SK-N-SH (cell line): Measurements from ENCODE around the gene SOWAHA. TPM values are rescaled to one million over a fixed set of nuclear protein-coding genes. Genes with fewer than 3 reads are reported as not detected.

Source experiments
- CTCF ChIA-PET: fragments of 300-600, 350-600 bp; formaldehyde crosslinking; extraction: SDS; loops from one replicate; lab custom pipeline; 2021; lab: Yijun Ruan, JAX
- POLR2A ChIA-PET: fragments of 350-600 bp; sonication (Branson Sonifier 250); formaldehyde crosslinking; extraction: SDS; loops from one replicate; lab custom pipeline; 2020; ENCODE audit warnings: antibody characterized with exemption, inconsistent platforms; lab: Yijun Ruan, JAX
- DNase-seq: peaks from one replicate; pipeline ENCODE4 v3.0.0; 2012
- H2AFZ ChIP-seq: fragments of 200-600 bp; sonication (generic); 2 replicates; pipeline ENCODE4 v1.8.1; 2016; ENCODE audit warnings: antibody characterized with exemption, mild to moderate bottlenecking, low read depth
- H3F3A ChIP-seq: fragments of 200-600 bp; sonication (generic); replicated peaks from 2 replicates; pipeline ENCODE3; 2016; ENCODE audit warnings: antibody characterized with exemption, mild to moderate bottlenecking; ENCODE audit not compliant: insufficient read depth
- H3K27ac ChIP-seq, 2 experiments: fragments of 200-500 bp in 1 of 2; fragments of 200-600 bp in 1 of 2; sonication (Bioruptor generic) in 1 of 2; sonication (generic), shearing (Covaris generic) in 1 of 2; 2 replicates each; pipeline versions ENCODE4 v1.5.1 to v1.6.1; 2014 to 2016; ENCODE audit warnings: low read depth in 2 of 2, inconsistent platforms in 1 of 2, low read length in 1 of 2, mild to moderate bottlenecking in 1 of 2, mixed read lengths in 1 of 2
- H3K27me3 ChIP-seq: fragments of 200-600 bp; sonication (generic), shearing (Covaris generic); 2 replicates; pipeline ENCODE4 v1.6.1; 2016; ENCODE audit warnings: mixed run types; ENCODE audit not compliant: insufficient read depth
- H3K36me3 ChIP-seq, 2 experiments: fragments of 200-500 bp in 1 of 2; fragments of 200-600 bp in 1 of 2; sonication (Bioruptor generic) in 1 of 2; sonication (generic) in 1 of 2; replicated peaks in 1 of 2; 2 replicates each; pipeline versions ENCODE3 to v1.5.1; 2014 to 2016; ENCODE audit warnings: low read length in 1 of 2, mild to moderate bottlenecking in 1 of 2; ENCODE audit not compliant: insufficient read depth in 2 of 2, control insufficient read depth in 1 of 2
- H3K4me1 ChIP-seq, 2 experiments: fragments of 200-500 bp in 1 of 2; fragments of 200-600 bp in 1 of 2; sonication (Bioruptor generic) in 1 of 2; sonication (generic), shearing (Covaris generic) in 1 of 2; 2 replicates each; pipeline versions ENCODE4 v1.5.1 to v1.6.1; 2014 to 2016; ENCODE audit warnings: low read depth in 1 of 2, low read length in 1 of 2, mixed run types in 1 of 2; ENCODE audit not compliant: insufficient read depth in 2 of 2, control insufficient read depth in 1 of 2
- H3K4me2 ChIP-seq: fragments of 200-600 bp; sonication (generic), shearing (Covaris generic); 2 replicates; pipeline ENCODE4 v1.6.1; 2017; ENCODE audit warnings: mixed run types
- H3K4me3 ChIP-seq, 2 experiments: fragments of 200-500 bp in 1 of 2; fragments of 200-600 bp in 1 of 2; sonication (Bioruptor generic) in 1 of 2; sonication (generic), shearing (Covaris generic) in 1 of 2; 2 replicates each; pipeline versions ENCODE4 v1.5.1 to v1.8.1; 2014 to 2016; ENCODE audit warnings: low read depth in 2 of 2, inconsistent platforms in 1 of 2, low read length in 1 of 2, mild to moderate bottlenecking in 1 of 2, mixed read lengths in 1 of 2, moderate library complexity in 1 of 2
- H3K79me2 ChIP-seq: fragments of 200-600 bp; sonication (generic); 2 replicates; pipeline ENCODE4 v1.8.1; 2017; ENCODE audit warnings: mild to moderate bottlenecking; ENCODE audit not compliant: insufficient read depth
- H3K9ac ChIP-seq: fragments of 200-600 bp; sonication (generic); 2 replicates; pipeline ENCODE4 v1.6.1; 2017; ENCODE audit warnings: mixed run types
- H3K9me2 ChIP-seq: fragments of 200-600 bp; sonication (generic); 2 replicates; pipeline ENCODE4 v1.6.1; 2017; ENCODE audit warnings: mixed run types
- H3K9me3 ChIP-seq: fragments of 200-600 bp; sonication (generic); 2 replicates; pipeline ENCODE4 v1.6.1; 2017; ENCODE audit warnings: mixed run types, mild to moderate bottlenecking, moderate library complexity
- H4K20me1 ChIP-seq: fragments of 200-600 bp; sonication (generic); 2 replicates; pipeline ENCODE4 v1.6.1; 2017; ENCODE audit warnings: mild to moderate bottlenecking, mixed run types; ENCODE audit not compliant: insufficient read depth
- CHD2 ChIP-seq: fragments of 150-350 bp; IDR thresholded peaks from 2 replicates; pipeline ENCODE4 v1.6.1; 2018; ENCODE audit warnings: low read length; ENCODE audit not compliant: partially characterized antibody
- ELF1 ChIP-seq: IDR thresholded peaks from 2 replicates; pipeline ENCODE4 v1.4.0; 2012
- EP300 ChIP-seq, 2 experiments: IDR thresholded peaks; 2 replicates each; pipeline versions ENCODE4 v1.4.0 to v1.6.1; 2012; ENCODE audit warnings: borderline replicate concordance in 1 of 2, low read depth in 1 of 2, low read length in 1 of 2
- EZH2phosphoT487 ChIP-seq: fragments of 200-600 bp; sonication (generic); IDR thresholded peaks from 2 replicates; pipeline ENCODE4 v1.6.1; 2017; ENCODE audit warnings: low read depth, mixed run types, mild to moderate bottlenecking, antibody characterized with exemption, moderate library complexity, borderline replicate concordance
- FOXJ3 ChIP-seq: sonication (generic); formaldehyde crosslinking; IDR thresholded peaks from 2 replicates; pipeline ENCODE4 v1.5.1; 2020; ENCODE audit warnings: mild to moderate bottlenecking, missing genetic modification reagents
- GATA2 ChIP-seq: sonication (generic); formaldehyde crosslinking; IDR thresholded peaks from 2 replicates; pipeline ENCODE4 v1.5.0; 2020; ENCODE audit warnings: mild to moderate bottlenecking, missing genetic modification reagents
- NRF1 ChIP-seq: IDR thresholded peaks from 2 replicates; pipeline ENCODE4 v1.6.1; 2012; ENCODE audit warnings: low read depth, mild to moderate bottlenecking, low read length
- RFX5 ChIP-seq: IDR thresholded peaks from 2 replicates; pipeline ENCODE4 v1.6.1; 2012; ENCODE audit warnings: mild to moderate bottlenecking, improper control_type of control experiment, low read length
- RXRA ChIP-seq: IDR thresholded peaks from 2 replicates; pipeline ENCODE4 v1.4.0; 2012; ENCODE audit warnings: low read depth, mild to moderate bottlenecking, borderline replicate concordance
- TCF12 ChIP-seq: IDR thresholded peaks from 2 replicates; pipeline ENCODE4 v1.4.0; 2012
- WGBS: methylation state at CpG from one replicate; pipeline ENCODE4 v1.1.6; 2017; ENCODE audit warnings: low lambda C conversion rate; 5-methylcytosine and 5-hydroxymethylcytosine counted together
- polyA plus RNA-seq, 3 experiments: library from polyadenylated mRNA; depleted of rRNA; stranded (reverse); fragments of >200 nt; gene quantifications; 2 replicates each; pipeline ENCODE4 v1.2.3, GENCODE V29; 2012
- TF ChIP-seq, protein P1 (sequence below): fragments of 200-600 bp; sonication (generic); IDR thresholded peaks from 2 replicates; pipeline ENCODE4 v1.6.1; 2017; ENCODE audit warnings: antibody characterized with exemption, mild to moderate bottlenecking, moderate library complexity
- TF ChIP-seq, protein P2 (sequence below): IDR thresholded peaks from 2 replicates; pipeline ENCODE4 v1.6.1; 2012; ENCODE audit warnings: mild to moderate bottlenecking, low read depth, low read length, moderate library complexity
- TF ChIP-seq, protein P3 (sequence below): IDR thresholded peaks from 2 replicates; pipeline ENCODE4 v1.4.0; 2012; ENCODE audit warnings: low read depth, borderline replicate concordance
- TF ChIP-seq, protein P4 (sequence below): IDR thresholded peaks from 2 replicates; pipeline ENCODE4 v1.4.0; 2012; ENCODE audit warnings: low read depth

Gene SOWAHA
- polyA plus RNA-seq, 1 of the 3 experiments (the other 2 are of a cell fraction): 0.30 TPM

DNA sequence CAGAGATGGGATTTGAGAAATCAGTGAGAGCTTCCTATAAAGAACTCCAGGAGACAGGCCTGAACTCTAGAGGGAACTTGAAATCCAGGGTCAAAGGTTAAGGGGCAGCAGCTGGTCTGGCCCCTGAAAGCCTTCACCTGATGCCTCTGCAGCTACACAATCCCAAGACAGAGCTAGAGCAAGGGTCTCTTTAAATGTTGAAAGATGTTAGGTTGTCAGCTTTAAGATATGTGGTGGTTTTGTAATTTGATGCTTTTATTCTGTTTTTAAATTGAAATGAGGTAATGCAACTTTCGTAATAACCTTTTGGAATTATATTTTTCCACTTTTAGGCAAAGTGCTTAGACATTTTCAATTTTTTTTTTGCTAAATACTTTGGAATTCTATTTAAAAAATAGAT lies 2.4 kb downstream of the SOWAHA start:
- no peaks in the 10 kb centered on the region for H3K9me3 ChIP-seq
- no peak for DNase-seq
- peaks cover 0 to 2% of the 10 kb centered on the region in 2 experiments; a peak in 2 of 4 replicates for H3K4me1 ChIP-seq
- peaks cover 20% of the 10 kb centered on the region for H3F3A ChIP-seq
- no peaks in the 10 kb centered on the region for H4K20me1 ChIP-seq
- WGBS: 64% methylated on average over 1 of the region's 1 CpG
- CTCF ChIA-PET: interaction anchor here (0.8 to 3.0 kb wide), 5 partner anchors 9 to 288 kb away, joined by 3 to 28 read pairs (median 6); partner anchors contain the start of genes CCNI2 and SHROOM1
- H3K4me2 ChIP-seq: no peak overlapping the region
- POLR2A ChIA-PET: interaction anchor here (0.6 kb wide), 1 partner anchor 60 kb away, joined by 3 read pairs; no protein-coding TSS in a partner anchor
- H3K4me3 ChIP-seq: no peak overlapping the region
- no peaks in the 10 kb centered on the region for H3K9me2 ChIP-seq
- no peak overlapping the region for H3K9ac ChIP-seq
- no peaks in the 10 kb centered on the region for H3K36me3 ChIP-seq
- H2AFZ ChIP-seq: no peak overlapping the region
- no peaks in the 10 kb centered on the region for H3K79me2 ChIP-seq
- TF ChIP-seq, protein P1, sequence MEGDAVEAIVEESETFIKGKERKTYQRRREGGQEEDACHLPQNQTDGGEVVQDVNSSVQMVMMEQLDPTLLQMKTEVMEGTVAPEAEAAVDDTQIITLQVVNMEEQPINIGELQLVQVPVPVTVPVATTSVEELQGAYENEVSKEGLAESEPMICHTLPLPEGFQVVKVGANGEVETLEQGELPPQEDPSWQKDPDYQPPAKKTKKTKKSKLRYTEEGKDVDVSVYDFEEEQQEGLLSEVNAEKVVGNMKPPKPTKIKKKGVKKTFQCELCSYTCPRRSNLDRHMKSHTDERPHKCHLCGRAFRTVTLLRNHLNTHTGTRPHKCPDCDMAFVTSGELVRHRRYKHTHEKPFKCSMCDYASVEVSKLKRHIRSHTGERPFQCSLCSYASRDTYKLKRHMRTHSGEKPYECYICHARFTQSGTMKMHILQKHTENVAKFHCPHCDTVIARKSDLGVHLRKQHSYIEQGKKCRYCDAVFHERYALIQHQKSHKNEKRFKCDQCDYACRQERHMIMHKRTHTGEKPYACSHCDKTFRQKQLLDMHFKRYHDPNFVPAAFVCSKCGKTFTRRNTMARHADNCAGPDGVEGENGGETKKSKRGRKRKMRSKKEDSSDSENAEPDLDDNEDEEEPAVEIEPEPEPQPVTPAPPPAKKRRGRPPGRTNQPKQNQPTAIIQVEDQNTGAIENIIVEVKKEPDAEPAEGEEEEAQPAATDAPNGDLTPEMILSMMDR: no peak
- TF ChIP-seq EP300 (IDR thresholded peaks at IDR 0.05; ENCODE audit: borderline replicate concordance in 1 of 2, low read depth in 1 of 2, low read length in 1 of 2) (no peak), RFX5 (no peak), NRF1 (no peak), FOXJ3 (CRISPR knock-in tag) (no peak), RXRA (no peak), CHD2 (no peak), EZH2phosphoT487 (no peak)
- TF ChIP-seq, protein P2, sequence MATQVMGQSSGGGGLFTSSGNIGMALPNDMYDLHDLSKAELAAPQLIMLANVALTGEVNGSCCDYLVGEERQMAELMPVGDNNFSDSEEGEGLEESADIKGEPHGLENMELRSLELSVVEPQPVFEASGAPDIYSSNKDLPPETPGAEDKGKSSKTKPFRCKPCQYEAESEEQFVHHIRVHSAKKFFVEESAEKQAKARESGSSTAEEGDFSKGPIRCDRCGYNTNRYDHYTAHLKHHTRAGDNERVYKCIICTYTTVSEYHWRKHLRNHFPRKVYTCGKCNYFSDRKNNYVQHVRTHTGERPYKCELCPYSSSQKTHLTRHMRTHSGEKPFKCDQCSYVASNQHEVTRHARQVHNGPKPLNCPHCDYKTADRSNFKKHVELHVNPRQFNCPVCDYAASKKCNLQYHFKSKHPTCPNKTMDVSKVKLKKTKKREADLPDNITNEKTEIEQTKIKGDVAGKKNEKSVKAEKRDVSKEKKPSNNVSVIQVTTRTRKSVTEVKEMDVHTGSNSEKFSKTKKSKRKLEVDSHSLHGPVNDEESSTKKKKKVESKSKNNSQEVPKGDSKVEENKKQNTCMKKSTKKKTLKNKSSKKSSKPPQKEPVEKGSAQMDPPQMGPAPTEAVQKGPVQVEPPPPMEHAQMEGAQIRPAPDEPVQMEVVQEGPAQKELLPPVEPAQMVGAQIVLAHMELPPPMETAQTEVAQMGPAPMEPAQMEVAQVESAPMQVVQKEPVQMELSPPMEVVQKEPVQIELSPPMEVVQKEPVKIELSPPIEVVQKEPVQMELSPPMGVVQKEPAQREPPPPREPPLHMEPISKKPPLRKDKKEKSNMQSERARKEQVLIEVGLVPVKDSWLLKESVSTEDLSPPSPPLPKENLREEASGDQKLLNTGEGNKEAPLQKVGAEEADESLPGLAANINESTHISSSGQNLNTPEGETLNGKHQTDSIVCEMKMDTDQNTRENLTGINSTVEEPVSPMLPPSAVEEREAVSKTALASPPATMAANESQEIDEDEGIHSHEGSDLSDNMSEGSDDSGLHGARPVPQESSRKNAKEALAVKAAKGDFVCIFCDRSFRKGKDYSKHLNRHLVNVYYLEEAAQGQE: no peak
- TF ChIP-seq, protein P3, sequence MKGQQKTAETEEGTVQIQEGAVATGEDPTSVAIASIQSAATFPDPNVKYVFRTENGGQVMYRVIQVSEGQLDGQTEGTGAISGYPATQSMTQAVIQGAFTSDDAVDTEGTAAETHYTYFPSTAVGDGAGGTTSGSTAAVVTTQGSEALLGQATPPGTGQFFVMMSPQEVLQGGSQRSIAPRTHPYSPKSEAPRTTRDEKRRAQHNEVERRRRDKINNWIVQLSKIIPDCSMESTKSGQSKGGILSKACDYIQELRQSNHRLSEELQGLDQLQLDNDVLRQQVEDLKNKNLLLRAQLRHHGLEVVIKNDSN: no peak
- H3K27me3 ChIP-seq: no peaks in the 10 kb centered on the region
- no peak overlapping the region for H3K27ac ChIP-seq

DNA sequence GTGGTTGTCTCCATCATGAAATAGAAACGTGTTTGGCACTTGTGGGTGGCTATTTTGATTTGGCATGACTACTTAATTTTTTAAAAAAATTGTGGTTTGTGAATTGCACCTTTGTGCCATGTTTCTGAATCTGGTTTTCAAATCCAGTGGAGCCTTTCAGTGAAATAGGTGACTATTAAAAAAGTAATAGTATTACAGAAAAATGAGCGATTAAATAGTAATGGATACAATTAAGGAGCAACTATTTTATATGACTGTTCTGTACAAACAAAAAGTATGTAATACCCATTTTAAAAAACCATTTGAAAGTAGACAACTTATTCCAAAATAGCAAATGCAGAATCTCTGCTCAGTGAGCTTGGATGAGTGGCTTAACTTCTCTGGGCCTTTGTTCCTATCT lies 3.0 kb downstream of the SOWAHA start:
- 88% methylated on average over 2 of the region's 2 CpGs for WGBS
- TF ChIP-seq TCF12: no peak
- TF ChIP-seq, protein P4, sequence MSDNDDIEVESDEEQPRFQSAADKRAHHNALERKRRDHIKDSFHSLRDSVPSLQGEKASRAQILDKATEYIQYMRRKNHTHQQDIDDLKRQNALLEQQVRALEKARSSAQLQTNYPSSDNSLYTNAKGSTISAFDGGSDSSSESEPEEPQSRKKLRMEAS: no peak
- TF ChIP-seq GATA2: no peak
- TF ChIP-seq ELF1: no peak
- ChIA-PET CTCF (no interaction called here), POLR2A (no interaction called here)
- no peaks in the 10 kb centered on the region for H3K79me2 ChIP-seq
- no peak overlapping the region for H2AFZ ChIP-seq
- H3K9me3 ChIP-seq: no peaks in the 10 kb centered on the region
- H3K4me2 ChIP-seq: no peak overlapping the region
- H3K4me3 ChIP-seq: no peak overlapping the region
- no peak for DNase-seq
- H3K27ac ChIP-seq: no peak overlapping the region
- peaks cover 20% of the 10 kb centered on the region for H3F3A ChIP-seq
- peaks cover 0 to 2% of the 10 kb centered on the region in 2 experiments; a peak in 2 of 4 replicates for H3K4me1 ChIP-seq
- no peak overlapping the region for H3K9ac ChIP-seq
- H3K27me3 ChIP-seq: no peaks in the 10 kb centered on the region
- no peaks in the 10 kb centered on the region for H4K20me1 ChIP-seq
- no peaks in the 10 kb centered on the region for H3K9me2 ChIP-seq
- H3K36me3 ChIP-seq: no peaks in the 10 kb centered on the region
